Left renal cortex interstitium (tissue), 4 donors: Measurements from ENCODE around the gene KCTD21. TPM values are rescaled to one million over a fixed set of nuclear protein-coding genes. Genes with fewer than 3 reads are reported as not detected.

Source experiments
- DNase-seq, 4 donors: peaks; one replicate each; pipeline ENCODE4 v3.0.0-alpha.2; 2013; ENCODE audit warnings: low read depth in 4 of 4, low spot score in 2 of 4, missing footprints in 1 of 4
- polyA plus RNA-seq, 4 donors: library from polyadenylated mRNA; unstranded; fragments of 120-200 nt; gene quantifications; one replicate each; pipeline ENCODE4 v1.2.1, GENCODE V29; 2013; ENCODE audit not compliant: insufficient read length in 4 of 4

Gene KCTD21
- polyA plus RNA-seq, 4 donors = 8.3 to 9.9 (median 9.1) TPM

DNA sequence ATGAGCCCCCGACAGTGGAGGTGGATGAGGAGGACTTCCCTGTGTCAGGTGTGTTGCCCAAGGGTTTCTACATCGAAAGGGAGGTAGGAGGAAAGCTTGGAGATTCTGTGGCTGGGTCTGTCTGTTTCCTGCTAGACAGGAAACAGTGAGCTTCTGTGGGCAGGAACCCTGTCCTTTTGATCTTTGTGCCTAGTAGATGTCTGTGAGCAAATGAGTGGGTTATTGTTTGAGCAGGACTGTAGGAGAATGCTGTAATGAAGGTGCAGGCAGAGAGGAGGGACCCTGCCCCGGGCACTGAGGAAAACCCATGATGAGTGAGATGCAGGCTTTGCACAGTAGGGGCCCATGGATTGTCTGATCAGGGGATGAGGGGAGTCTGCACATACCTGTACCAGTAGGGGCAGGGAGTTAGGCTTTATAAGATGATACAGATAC lies 14.3 kb upstream of the KCTD21 start:
- no peak for DNase-seq

DNA sequence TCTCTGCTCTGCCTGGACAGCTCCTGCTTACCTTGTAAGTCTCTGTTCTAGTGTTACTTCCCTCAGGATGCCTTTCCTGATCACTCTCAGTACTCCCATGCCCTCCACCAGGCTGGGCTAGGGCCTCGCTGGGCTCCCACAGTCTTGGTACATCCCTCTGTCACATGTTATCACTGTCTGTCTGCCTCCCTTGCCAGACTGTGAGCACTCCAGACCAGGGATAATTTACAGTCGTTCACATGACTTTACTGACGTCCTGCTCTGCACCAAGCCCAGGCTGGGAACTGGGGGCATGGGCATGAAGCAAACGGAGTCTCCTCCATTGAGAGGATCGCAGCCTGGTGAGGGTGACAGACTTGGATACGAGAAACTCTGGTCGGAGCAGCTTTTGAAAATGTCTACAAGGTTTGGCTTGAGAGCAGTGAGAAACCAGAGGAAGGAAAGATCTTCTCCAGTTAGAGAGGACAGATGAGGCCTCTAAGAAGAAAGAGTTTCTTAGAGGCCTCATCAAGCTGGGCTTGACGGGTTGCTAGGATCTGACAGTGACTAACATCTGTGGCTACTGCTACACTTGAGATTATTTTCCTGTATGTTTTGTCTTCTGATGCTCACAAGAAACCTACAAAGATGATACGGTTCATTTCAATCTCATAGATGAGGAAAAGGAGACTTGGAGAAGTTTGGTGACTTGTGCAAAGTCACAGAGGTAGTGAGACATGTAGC lies 12.8 kb upstream of the KCTD21 start:
- no peak for DNase-seq

DNA sequence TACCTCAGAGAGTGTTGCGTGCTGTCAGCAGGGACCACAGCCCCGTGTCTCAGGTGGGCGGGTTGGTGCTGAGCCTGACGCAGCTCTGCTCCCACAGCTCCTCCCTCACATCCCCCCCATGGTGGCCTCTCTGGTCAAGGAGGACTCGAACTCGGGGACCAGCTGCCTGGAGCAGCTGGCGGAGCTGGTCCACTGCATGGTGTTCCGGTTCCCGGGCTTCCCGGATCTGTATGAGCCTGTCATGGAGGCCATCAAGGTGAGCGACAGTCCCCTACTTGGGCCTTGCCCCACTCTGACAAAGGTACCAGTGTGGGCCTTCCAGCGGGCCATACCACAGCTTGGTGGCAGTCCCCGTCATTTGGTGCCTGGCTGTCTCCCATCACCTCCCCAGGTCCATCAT lies 12.1 kb upstream of the KCTD21 start:
- DNase-seq = no peak

DNA sequence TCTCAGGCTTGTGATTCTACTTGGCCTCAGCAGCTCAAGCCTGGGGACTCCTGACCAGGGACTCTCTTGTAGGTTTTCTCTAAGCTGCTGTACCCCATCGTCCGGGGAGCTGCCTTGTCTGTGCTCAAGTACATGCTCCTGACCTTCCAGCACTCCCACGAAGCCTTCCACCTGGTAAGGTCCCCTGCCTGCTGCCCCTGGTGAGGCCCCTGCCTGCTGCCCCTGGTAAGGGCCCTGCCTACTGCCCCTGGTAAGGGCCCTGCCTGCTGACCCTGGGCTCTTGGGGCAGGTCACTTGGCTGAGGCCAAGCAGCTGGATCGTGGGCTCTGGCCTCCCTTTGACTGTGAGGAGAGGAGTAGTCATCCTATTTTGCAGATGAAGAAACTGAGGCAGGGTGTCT lies 11.6 kb upstream of the KCTD21 start:
- no peak for DNase-seq

DNA sequence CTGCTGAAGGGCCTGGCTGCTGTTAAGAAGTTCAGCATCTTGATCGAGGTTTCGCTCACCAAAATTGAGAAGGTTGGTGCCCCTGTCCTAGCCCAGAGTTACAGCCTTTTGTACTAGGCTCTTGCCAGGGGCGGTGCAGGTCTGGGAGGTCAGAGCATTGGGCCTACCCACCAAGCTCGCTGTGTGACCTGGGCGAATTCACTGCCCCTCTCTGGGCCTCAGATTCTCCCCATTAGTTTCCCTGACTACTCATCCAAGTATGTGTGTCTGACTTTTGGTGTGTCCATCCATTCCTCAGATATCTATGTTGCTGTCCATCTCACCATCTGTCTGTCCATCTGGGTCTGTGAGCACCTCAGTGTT lies 11.2 kb upstream of the KCTD21 start:
- DNase-seq = no peak

DNA sequence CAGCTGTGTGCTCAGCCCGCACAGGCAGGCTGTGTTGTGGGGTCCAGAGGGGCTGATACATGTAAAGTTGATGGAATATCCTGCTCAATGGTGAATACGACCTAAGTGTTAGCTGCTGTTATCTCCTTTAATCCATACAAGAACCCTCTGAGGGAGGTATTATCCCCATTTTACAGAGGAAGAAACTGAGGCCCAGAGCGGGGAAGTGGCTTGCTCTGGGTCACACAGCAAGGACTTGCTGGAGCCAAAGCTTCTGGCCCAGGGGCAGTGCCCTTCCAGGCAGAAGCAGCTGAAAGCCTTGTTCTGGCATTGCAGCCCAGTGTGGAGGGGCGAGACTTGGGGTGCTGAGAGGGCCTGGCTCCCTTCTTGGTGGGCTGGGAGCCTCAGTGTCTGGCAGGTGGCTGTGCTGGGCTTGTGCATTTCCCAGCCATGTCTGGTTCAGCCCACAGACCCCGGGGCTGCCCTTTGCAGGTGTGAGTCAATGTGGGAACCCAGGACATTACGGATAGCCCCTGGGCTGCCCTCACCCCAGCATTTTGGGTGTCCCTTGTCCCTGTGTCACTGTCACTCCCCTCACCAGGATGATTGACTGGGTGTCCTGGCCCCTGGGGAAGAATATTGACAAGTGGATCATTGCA lies 10.7 kb upstream of the KCTD21 start:
- no peak for DNase-seq

DNA sequence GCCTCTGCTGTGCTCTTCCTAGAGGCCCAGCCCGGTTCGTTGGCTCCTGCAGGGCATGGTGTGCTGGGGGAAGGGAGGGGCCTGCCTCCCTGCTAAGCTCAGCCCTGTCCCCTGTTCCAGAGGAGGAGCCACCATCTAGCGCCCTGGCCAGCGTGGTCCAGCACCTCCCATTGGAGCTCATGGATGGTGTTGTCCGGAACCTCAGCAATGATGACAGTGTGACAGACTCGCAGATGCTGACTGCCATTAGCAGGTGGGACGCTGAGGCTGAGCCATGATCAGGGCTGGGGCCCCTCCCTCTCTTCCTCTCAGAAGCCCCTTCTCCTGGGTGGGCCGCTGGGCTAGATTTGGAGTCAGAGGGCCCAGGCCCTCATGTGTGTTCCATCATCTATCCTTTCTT lies 9.4 kb upstream of the KCTD21 start:
- DNase-seq = no peak

DNA sequence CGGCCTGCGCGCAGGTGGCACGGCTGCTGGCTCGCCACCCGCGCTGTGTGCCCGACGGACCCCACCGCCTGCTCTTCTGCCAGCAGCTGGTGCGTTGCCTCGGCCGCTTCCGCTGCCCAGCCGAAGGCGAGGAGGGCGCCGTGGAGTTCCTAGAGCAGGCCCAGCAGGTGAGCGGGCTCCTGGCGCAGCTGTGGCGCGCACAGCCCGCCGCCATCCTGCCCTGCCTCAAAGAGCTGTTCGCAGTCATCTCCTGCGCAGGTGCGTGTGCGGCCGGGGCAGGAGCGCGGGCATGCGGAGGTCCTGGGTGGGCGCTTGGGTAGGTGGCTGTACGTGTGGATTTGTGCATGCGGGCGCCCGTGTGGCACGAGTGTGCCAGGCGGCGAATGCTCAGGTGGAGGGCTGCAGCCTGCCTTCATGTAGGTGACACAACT lies 8.2 kb upstream of the KCTD21 start:
- no peak for DNase-seq

DNA sequence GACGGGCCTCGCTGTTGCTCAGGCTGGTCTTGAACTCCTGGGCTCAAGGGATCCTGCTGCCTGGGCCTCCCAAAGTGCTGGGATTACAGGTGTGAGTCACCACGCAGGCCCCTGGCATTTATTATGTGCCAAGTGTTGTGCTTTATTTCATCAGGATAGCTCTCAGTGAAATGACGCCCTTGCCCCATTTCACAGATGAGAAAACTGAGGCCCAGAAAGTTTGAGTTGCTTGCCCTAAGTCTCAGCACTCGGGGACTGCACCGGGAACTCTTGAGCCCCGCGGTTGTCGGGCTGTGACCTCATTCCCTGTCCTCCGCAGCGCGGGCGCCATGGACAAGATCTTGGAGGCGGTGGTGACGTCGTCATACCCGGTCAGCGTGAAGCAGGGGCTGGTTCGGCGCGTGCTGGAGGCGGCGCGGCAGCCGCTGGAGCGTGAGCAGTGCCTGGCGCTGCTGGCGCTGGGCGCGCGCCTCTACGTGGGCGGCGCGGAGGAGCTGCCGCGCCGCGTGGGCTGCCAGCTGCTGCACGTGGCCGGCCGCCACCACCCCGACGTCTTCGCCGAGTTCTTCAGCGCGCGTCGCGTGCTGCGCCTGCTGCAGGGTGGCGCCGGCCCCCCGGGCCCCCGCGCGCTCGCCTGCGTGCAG lies 7.6 kb upstream of the KCTD21 start:
- DNase-seq = peak in 1 of 4 donors; percentile 23

DNA sequence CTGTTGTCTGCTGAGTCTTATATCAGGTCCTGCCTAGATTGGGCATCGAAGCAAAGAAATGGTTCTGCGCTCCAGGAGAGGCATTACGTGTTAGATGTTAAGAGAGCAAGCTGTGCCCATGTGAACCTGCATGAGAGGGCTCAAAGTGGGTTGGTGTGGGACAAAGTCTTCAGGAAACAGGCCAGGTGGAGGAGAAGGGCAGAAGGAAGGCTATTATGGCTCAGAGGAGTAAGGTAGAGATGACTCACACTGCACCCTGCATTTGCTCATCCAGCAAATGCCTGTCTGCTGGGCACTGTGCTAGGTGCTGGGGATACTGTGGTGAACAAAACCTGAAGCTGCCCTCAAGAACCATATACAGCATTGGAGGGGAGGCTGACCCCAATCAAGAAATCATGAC lies 6.1 kb upstream of the KCTD21 start:
- no peak for DNase-seq

DNA sequence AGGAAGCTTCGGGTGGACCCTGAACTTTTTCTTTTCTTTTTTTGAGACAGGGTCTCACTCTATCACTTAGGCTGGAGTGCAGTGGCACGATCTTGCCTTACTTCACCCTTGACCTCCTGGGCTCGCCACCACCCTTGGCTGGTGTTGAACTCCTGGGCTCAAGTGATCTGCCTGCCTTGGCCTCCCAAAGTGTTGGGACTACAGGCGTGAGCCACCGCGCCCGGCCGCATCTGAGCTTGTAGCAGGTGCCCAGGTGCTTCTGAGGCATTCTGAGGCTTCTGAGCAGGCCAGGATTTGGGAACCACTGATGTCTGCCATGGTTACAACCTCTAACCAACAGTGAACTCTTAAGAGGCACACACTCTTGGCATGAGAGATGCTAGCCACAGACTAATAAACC lies 5.4 kb upstream of the KCTD21 start:
- no peak for DNase-seq

DNA sequence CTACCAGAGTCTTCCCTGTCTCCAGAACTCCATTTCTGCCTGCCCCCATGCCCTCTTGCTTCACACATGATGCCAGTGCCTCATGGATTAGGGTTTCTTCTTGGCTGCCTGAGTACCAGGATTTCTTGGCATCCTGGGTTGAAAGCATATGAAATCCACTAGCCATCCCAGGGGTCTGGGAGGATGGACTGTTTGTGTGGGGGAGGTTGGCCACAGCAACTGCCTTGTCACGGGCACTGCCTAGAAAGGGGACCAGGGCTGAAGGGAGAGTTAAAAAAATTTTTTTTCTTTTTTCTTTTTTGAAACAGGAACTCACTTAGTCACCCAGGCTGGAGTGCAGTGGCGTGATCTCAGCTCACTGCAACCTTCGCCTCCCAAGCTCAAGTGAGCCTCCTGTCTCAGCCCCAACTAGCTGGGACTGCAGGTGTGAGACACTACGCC lies 4.5 kb upstream of the KCTD21 start:
- DNase-seq = no peak

DNA sequence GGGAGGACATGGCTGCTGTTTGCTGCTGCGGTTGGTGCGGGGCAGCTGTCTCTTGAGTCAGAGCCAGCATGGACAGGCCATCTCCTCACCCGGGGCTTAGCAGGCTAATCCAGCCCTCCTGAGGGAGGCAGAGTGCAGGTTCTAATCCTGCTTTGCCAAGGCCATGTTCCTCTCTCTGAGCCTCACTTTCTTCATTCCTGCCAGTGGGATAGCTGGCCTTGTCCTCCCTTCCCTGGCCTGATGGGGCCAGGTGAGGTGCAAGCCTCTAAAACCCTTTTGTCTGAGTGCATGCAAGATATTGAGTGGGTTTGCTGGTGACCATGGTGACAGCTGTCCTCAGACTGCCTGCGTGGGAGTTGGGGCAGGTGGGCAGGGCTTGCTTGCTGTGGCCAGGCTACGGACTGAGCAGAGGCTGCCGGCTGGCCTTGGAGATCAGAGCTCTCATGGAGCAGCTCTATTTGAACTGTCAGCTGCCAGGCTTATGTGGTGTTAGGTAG lies 3.8 kb upstream of the KCTD21 start:
- DNase-seq = peak in 1 of 4 donors; percentile 17

DNA sequence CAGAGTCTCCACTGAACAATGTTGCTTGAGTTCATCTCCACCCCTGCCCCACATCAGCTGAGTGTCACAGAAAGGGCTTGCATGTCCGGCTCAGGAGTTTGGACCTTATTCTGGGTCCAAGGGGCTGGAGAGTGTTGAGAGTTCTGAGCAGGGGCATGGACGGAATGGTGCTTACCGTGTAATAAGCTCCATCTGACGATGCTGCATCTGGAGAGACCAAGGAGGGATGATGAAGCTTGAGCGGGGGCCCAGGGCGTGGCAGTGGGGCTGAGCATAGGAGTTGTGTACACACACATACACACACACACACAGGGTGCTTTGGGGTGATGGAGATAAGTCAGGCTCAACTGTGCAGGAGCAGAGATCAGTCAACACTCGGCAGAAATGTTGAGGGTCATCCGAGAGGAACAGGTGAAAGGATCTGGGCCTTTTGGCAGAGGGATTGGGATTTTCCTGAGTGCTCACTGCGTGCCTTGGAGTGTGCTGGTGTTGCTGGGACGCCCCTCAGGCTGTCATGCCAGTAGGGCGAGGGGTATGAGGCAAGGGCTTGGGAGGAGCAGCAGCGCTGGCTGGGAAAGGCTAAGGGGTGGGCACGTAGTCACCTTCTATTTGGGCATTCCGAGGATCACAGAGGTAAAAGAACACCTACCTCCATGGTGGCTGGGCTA lies 2.6 kb upstream of the KCTD21 start:
- DNase-seq = no peak

DNA sequence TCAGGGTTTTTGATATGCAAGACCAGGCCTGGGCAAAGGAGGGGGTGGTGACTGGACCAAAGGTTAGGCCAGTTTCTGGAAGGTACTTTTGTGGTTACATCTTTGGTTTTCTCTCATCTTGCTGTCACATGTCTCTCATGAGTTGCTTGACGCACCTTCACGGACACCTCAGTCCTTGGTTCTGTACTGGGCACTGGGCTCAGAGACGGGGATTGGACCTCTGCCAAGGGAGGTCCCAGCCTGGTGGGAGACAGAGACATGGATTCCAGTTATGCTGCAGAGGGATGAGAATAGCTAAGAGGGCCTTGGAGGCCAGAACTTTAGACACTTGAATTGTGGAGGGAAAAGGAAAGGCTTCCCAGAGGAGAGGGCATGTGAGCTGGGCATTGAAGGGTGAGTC lies 1.9 kb upstream of the KCTD21 start:
- DNase-seq = no peak

DNA sequence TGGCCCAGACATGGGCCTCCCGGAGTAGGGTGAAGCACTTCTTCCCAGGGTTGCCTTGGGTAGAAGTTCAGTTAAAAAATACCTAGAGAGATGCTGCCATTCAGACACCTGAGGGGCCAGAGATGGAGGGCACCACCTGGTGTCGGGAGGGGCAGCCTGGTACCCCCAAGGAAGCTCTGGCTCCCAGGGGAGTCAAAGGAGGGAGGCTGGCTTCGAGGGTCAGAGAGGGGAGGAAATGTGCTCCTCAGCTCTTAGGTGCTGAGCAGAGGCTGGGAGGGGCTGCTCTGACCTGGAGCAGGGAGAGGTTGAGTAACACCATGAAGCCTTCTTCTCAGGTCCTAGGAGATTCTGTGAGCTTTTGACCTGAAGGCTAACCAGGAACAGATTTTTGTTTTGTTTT lies 1.4 kb upstream of the KCTD21 start:
- DNase-seq = no peak

DNA sequence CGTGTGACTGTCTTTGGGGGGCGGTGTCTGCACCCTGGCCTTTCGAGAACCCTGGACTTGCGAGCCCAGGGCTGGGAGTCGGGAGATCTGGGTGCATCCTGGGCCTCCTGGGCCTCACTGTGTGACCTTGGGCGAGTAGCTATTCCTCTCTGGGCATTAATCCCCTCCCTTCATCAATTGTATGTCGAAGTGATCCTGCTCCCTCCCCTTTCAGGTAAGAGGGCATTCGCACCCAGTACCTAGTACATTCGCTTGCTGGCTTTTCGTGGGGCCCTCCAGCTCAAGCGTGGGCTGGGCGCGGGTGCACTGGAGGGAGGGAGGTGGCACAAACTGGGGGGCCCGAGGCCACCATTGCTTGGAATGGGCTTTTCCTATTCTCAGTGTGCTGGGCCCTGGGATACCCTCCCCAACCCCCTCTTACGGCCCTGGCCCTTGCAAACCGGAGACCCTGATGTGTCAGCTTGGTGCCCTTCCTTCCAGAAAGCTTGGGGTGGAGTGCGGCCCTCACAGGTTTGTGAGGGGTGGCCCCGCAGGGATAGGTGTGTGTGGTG lies 823 bp upstream of the KCTD21 start:
- no peak for DNase-seq

DNA sequence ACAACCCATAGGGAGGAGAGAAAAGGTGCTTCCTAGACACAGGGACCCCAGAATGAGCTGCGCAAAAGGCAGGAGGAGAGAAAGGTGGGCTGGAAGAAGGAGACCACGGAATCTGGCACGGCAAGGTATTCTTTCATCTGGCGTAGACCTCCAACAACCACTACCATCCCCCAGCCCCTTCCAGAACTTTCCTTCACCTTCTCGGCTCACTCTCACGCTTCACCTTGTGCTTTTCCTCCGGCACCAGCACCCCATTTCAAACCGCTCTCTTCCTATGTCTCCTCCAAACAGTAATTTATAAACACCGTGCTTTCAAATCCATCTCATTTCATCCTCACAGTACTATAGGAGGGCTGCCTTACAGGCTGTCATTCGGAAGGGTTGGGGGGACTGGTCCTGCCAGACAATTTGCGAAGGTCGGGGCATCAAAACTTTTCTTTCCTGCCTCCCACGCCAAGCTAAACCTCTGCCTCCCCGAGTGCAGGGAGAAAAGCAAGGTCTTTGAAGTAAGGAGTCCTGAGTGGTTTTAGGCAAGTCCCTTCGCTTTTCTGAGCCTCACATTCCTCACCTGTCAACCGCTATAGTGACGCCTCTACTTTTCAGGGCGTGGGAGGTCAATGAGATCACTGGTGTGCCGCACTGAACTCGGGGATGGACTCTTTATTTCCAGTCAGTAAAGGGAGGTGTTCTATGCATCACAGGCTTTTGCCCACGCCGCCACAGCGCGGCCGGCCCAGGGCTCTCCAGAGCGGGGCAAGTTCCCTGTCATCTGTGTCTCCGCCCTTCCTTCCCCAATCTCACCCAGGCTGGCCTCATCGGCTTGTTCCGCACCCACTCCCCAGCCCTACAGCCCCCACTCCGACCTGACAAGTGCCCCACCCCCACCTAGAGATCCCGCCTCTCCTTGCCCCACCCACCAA lies 800 bp downstream of the KCTD21 start:
- peak in 1 of 4 donors; percentile 9 for DNase-seq

DNA sequence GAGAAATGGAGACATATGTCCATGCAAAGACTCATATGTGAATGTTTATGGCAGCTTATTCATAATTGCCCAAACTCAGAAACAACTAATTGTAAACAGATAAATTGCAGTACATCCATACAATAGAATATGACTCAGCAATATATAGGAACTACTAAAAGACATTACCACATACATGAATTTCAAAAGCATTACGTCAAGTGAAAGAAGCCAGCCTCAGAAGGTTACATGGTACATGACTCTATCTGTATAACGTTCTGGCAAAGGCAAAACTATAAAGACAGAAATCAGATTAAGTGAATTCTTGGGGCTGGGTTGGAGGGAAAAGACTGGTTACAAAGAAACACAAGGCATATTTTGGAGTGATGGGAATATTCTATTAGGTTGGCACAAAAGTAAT lies 7.2 kb downstream of the KCTD21 start:
- no peak for DNase-seq

DNA sequence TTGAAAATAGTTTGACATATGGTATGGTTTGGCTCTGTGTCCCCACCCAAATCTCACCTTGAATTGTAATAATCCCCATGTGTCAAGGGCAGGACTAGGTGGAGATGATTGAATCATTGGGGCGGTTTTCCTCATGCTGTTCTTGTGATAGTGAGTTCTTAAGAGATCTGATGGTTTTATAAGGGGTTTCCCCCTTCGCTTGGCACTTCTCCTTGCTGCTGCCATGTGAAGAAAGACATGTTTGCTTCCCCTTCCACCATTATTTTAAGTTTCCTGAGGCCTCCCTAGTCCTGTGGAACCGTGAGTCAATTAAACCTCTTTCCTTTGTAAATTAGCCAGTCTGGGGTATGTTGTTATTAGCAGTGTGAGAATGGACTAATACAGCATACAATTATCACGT lies 7.7 kb downstream of the KCTD21 start:
- DNase-seq = no peak
